HuH-7.5 (cell line): ENCODE measurements around the gene NPEPL1.

Experiments
- DNase-seq: peaks from one replicate; pipeline ENCODE4 v3.0.0; 2011; ENCODE audit warnings: low spot score

The NPEPL1 gene

GRCh38 chr20:58682656-58683531, 9.7 kb upstream of the NPEPL1 start:
- DNase-seq = no peak

GRCh38 chr20:58684291-58684690, 8.3 kb upstream of the NPEPL1 start:
- DNase-seq = no peak

GRCh38 chr20:58685988-58686387, 6.6 kb upstream of the NPEPL1 start:
- DNase-seq = no peak

GRCh38 chr20:58688414-58688813, 4.2 kb upstream of the NPEPL1 start:
- no peak for DNase-seq

GRCh38 chr20:58688840-58689239, 3.8 kb upstream of the NPEPL1 start:
- no peak for DNase-seq

- no peak for DNase-seq
These were observed 2.0 kb upstream of the NPEPL1 start for GRCh38 chr20:58690396-58691135.

GRCh38 chr20:58691773-58692578, 624 bp upstream of the NPEPL1 start:
- no peak for DNase-seq

- peak; percentile 73 for DNase-seq
These were observed 816 bp downstream of the NPEPL1 start for GRCh38 chr20:58693226-58694006.

- no peak for DNase-seq
These were observed 1.9 kb downstream of the NPEPL1 start for GRCh38 chr20:58694241-58695083.

- DNase-seq = no peak
These were observed 2.6 kb downstream of the NPEPL1 start for GRCh38 chr20:58695084-58695722.

GRCh38 chr20:58695895-58696375, 3.3 kb downstream of the NPEPL1 start:
- no peak for DNase-seq

GRCh38 chr20:58696411-58696961, 3.9 kb downstream of the NPEPL1 start:
- DNase-seq = no peak

- no peak for DNase-seq
These were observed 4.7 kb downstream of the NPEPL1 start for GRCh38 chr20:58697201-58697866.

- no peak for DNase-seq
These were observed 5.5 kb downstream of the NPEPL1 start for GRCh38 chr20:58697867-58698703.

- DNase-seq = no peak
These were observed 6.4 kb downstream of the NPEPL1 start for GRCh38 chr20:58698741-58699622.

- DNase-seq = no peak
These were observed 7.1 kb downstream of the NPEPL1 start for GRCh38 chr20:58699623-58700107.
